GM10248 (cell line): ENCODE data around the gene MRPL49.
"Not testable (repeated sequence)": the region's sequence is repeated elsewhere in the genome, so short reads cannot be mapped to it uniquely, and the experiment has no call there.

ENCODE experiments used
- CTCF ChIA-PET: fragments of 300-600 bp; sonication (Branson Sonifier 250); formaldehyde crosslinking; extraction: SDS; loops from one replicate; lab custom pipeline; 2021; ENCODE audit warnings: antibody characterized with exemption; lab: Yijun Ruan, JAX
- POLR2A ChIA-PET: fragments of 350-650 bp; sonication (Branson Sonifier 250); formaldehyde crosslinking; extraction: SDS; loops from one replicate; lab custom pipeline; 2020; ENCODE audit warnings: antibody characterized with exemption; lab: Yijun Ruan, JAX
- DNase-seq: peaks from one replicate; pipeline ENCODE4 v3.0.0; 2012; ENCODE audit errors: extremely low spot score
- TF ChIP-seq, protein P1 (sequence below): IDR thresholded peaks from 2 replicates; pipeline ENCODE4 v1.5.1; 2012; ENCODE audit warnings: mild to moderate bottlenecking, low read depth; ENCODE audit errors: extremely low read depth, missing control alignments, control extremely low read depth

The MRPL49 gene

DNA sequence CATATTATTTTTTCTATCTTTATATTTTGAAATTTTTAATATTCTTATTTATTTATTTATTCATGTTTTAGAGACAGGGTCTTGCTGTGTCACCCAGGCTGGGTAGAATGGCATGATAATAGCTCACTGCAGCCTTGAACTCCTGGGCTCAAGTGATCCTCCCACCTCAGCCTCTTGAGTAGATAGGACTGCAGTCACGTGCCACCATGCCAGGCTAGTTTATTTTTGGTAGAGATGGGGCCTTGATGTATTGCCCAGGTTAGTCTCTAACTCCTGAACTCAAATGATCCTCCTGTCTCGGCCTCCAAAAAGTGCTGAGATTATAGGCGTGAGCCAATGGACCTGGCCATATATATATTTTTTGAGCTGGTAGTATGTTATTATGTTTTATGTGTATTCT is 45.5 kb downstream of the MRPL49 start:
- ChIA-PET CTCF (interaction anchor here (1.4 to 1.6 kb wide), 2 partner anchors 14 to 148 kb away, joined by 3 to 4 read pairs; partner anchors contain the start of gene CAPN1), POLR2A (no interaction called here)
- TF ChIP-seq, protein P1, sequence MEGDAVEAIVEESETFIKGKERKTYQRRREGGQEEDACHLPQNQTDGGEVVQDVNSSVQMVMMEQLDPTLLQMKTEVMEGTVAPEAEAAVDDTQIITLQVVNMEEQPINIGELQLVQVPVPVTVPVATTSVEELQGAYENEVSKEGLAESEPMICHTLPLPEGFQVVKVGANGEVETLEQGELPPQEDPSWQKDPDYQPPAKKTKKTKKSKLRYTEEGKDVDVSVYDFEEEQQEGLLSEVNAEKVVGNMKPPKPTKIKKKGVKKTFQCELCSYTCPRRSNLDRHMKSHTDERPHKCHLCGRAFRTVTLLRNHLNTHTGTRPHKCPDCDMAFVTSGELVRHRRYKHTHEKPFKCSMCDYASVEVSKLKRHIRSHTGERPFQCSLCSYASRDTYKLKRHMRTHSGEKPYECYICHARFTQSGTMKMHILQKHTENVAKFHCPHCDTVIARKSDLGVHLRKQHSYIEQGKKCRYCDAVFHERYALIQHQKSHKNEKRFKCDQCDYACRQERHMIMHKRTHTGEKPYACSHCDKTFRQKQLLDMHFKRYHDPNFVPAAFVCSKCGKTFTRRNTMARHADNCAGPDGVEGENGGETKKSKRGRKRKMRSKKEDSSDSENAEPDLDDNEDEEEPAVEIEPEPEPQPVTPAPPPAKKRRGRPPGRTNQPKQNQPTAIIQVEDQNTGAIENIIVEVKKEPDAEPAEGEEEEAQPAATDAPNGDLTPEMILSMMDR, result no peak
- DNase-seq, result no peak

DNA sequence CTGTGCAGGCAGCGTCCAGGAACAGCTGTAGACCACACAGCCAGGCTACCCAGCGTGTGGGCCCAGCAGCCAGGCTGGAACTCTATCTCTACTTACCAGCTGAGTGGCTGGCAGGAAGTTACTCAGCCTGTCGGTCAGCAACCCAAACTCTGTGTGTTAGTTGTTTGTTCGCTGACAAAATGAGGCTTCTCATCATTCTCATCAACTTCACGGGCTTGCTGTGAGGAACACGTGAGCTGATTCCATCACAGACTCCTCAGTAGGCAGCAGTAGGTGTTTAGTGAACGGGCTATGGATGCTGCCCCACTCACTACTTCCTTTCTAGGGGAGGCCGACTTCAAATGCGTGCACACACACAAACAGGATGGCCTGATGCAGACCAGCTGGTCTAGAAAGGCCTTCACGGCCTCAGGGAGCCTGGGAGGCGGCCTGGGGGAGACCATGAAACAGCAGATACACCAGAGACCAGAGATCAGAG is 47.1 kb downstream of the MRPL49 start:
- TF ChIP-seq, protein P1, result no peak
- CTCF ChIA-PET, result interaction anchor here (0.9 to 2.0 kb wide), 5 partner anchors 11 to 160 kb away, joined by 3 to 6 read pairs (median 3); no protein-coding TSS in a partner anchor
- POLR2A ChIA-PET, result interaction anchor here (0.7 kb wide), 2 partner anchors 12 to 47 kb away, joined by 4 to 6 read pairs; partner anchors contain the start of genes CAPN1 and MRPL49
- DNase-seq, result peak; percentile 36

DNA sequence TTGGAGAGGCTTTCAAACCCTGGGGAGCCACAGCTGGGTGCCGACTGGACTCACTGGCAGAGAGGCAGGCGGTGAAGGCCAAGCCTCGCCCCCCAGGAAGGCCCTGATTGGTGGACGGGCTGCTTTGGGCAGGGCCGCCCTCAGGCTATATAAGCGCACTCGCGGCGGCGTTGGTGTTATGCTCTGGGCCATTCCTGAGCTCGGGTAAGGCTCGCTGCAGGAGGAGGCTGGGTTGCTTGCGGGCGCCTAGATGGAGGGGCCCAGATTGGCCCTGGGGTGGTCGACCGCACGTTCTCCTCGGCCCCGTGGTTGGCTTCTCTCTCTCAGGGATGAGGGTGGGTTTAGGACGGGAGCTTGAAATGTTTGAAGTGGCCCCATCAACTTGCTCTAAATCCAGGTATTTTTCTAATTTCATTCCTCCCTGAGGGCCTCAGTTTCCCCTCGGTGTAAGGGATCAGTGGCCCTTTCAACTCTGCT is 48.0 kb downstream of the MRPL49 start, which contains the start of gene SPDYC:
Gene SPDYC (plus strand): TSS at position 176 of the 477 bp plus-strand sequence. CDS start 1,125 bp downstream, outside the sequence.
- DNase-seq, result no peak
- POLR2A ChIA-PET, result interaction anchor here (0.7 to 1.1 kb wide), 2 partner anchors 48 to 239 kb away, joined by 3 to 4 read pairs; partner anchors contain the start of gene MRPL49
- CTCF ChIA-PET, result interaction anchor here (1.3 to 2.0 kb wide), 3 partner anchors 55 to 84 kb away, joined by 3 to 4 read pairs (median 3); no protein-coding TSS in a partner anchor

DNA sequence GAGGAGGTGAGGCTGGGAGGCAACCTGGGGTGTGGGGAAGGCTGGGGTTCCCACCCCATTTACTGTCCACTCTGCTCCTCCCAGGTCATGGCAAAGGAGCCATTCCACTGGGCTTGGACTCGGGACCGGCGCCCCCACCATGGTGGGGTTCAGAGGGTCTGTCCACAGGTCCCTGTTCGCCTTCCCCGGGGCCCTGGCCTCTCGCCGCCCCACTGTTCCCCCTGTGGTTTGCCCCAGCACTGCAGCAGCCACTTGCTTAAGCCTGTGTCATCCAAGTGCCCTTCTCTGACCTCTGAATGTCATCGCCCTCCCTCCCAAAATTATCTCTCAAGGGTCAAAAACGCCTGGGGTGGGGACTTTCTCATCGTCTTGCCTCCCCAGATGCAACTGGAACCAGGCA is 50.5 kb downstream of the MRPL49 start:
- POLR2A ChIA-PET, result no interaction called here
- no peak for DNase-seq
- CTCF ChIA-PET, result no interaction called here
- TF ChIP-seq, protein P1, result no peak

More for the DNA sequence above, 48.0 kb downstream of the MRPL49 start, which contains the start of gene SPDYC:
- TF ChIP-seq, protein P1, result no peak

DNA sequence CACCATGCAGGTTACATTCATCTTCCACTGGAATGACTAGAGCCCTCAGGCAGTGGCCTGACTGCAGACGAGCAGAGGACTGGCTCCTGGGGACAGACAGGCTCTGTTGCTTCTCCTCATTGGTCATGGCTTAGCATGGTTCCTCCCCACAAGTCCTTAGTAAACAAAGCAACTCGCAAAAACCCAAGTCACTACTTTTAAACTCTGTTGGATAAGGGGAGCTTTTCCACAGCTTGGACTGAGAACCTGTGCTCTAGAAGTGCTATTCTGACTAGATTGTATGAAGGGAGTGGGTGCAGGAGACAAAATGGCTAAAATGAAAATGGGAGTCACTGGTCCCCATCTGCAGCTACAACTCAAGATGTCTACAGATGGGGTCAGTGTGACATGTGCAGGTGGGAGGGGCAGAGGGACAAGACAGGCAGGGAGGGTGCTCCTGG is 52.5 kb downstream of the MRPL49 start:
- ChIA-PET CTCF (interaction anchor here (0.9 to 1.9 kb wide), 4 partner anchors 22 to 51 kb away, joined by 3 to 6 read pairs (median 3); no protein-coding TSS in a partner anchor), POLR2A (interaction anchor here (1.5 kb wide), 1 partner anchor 40 kb away, joined by 6 read pairs; no protein-coding TSS in a partner anchor)
- not testable (repeated sequence) for DNase-seq
